ENCODE results near the gene DVL2. TPM values are rescaled to one million over a fixed set of nuclear protein-coding genes. Genes with fewer than 3 reads are reported as not detected.

The DVL2 gene
- total RNA-seq, 1 experiment from 2014 or later = 67.3 TPM

- peaks cover 43% of the 10 kb centered on the region for H3K36me3 Mint-ChIP-seq
- peak; percentile 3 for ATAC-seq
- TF ChIP-seq E2F4 (CRISPR knock-in tag; IDR thresholded peaks at IDR 0.05; ENCODE audit: borderline replicate concordance, low read depth) = no peak
- no peak for TF ChIP-seq NR1H2 (CRISPR knock-in tag; IDR thresholded peaks at IDR 0.05)
- no peak for TF ChIP-seq ATF6 (CRISPR knock-in tag; IDR thresholded peaks at IDR 0.05)
- TF ChIP-seq GRHL2 (CRISPR knock-in tag; IDR thresholded peaks at IDR 0.05; ENCODE audit: insufficient replicate concordance, severe bottlenecking) = no peak
- no peak for TF ChIP-seq JAZF1 (CRISPR knock-in tag; IDR thresholded peaks at IDR 0.05)
- no peak for TF ChIP-seq CREM (CRISPR knock-in tag; IDR thresholded peaks at IDR 0.05)
- no peak for TF ChIP-seq MYBL2 (CRISPR knock-in tag; IDR thresholded peaks at IDR 0.05)
- H3K4me1 Mint-ChIP-seq = peaks cover 29% of the 10 kb centered on the region
- peak overlapping the region; percentile 96 for H3K27ac Mint-ChIP-seq
- POLR2A ChIA-PET = interaction anchor here (0.6 to 1.2 kb wide), 3 partner anchors 9 to 14 kb away, joined by 4 to 5 read pairs (median 5); partner anchors contain the start of genes ACADVL and DLG4
- no peaks in the 10 kb centered on the region for H3K27me3 Mint-ChIP-seq (ENCODE audit: low read depth)
- CTCF ChIA-PET = interaction anchor here (1.0 to 6.0 kb wide), 6 partner anchors 13 to 63 kb away, joined by 5 to 36 read pairs (median 6); partner anchors contain the start of genes ACADVL and DLG4
- no peak for DNase-seq (ENCODE audit: low spot score)
- H3K4me3 Mint-ChIP-seq = peak overlapping the region; percentile 99
- H3K9me3 Mint-ChIP-seq = no peaks in the 10 kb centered on the region
Observed at GRCh38 chr17:7233701-7234082, 625 bp downstream of the DVL2 start.

DNA sequence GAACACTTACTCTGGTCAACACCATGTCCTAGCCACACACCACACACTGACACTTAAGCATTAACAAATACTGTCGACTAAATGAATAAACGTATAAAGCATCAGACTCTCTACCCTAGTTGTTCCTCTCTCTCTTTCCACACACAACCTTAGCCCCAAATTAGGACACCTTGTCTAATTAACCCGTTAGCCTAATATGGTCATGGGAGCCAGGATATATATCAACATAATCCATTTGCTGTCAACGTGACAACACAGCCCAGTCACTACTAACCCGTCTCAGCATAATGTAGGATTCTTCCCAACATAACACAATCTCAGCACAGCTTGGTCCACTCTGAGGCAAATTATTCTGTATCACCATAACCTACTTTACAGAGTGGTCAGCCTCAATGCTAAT lies 2.2 kb downstream of the DVL2 start:
- DNase-seq (ENCODE audit: low spot score) (no peak), ATAC-seq (no peak)
- H3K27me3 Mint-ChIP-seq (ENCODE audit: low read depth) = no peaks in the 10 kb centered on the region
- H3K9me3 Mint-ChIP-seq = no peaks in the 10 kb centered on the region
- H3K4me3 Mint-ChIP-seq = peak overlapping the region; percentile 20
- H3K4me1 Mint-ChIP-seq = peaks cover 25% of the 10 kb centered on the region
- CTCF ChIA-PET = interaction anchor here (0.7 kb wide), 1 partner anchor 18 kb away, joined by 11 read pairs; no protein-coding TSS in a partner anchor
- POLR2A ChIA-PET = no interaction called here
- no peak for TF ChIP-seq ZNF423 (CRISPR knock-in tag; IDR thresholded peaks at IDR 0.05)
- no peak for TF ChIP-seq ZNF263 (CRISPR knock-in tag; IDR thresholded peaks at IDR 0.05; ENCODE audit: low read depth)
- no peak for TF ChIP-seq IRF2 (CRISPR knock-in tag; IDR thresholded peaks at IDR 0.05; ENCODE audit: borderline replicate concordance, low read depth)
- TF ChIP-seq, protein P1, sequence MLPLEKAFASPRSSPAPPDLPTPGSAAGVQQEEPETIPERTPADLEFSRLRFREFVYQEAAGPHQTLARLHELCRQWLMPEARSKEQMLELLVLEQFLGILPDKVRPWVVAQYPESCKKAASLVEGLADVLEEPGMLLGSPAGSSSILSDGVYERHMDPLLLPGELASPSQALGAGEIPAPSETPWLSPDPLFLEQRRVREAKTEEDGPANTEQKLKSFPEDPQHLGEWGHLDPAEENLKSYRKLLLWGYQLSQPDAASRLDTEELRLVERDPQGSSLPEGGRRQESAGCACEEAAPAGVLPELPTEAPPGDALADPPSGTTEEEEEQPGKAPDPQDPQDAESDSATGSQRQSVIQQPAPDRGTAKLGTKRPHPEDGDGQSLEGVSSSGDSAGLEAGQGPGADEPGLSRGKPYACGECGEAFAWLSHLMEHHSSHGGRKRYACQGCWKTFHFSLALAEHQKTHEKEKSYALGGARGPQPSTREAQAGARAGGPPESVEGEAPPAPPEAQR (CRISPR knock-in tag; IDR thresholded peaks at IDR 0.05) = no peak
- no peak for TF ChIP-seq ZMAT4 (CRISPR knock-in tag; IDR thresholded peaks at IDR 0.05)
- TF ChIP-seq STAT6 (CRISPR knock-in tag; conservative IDR thresholded peaks at IDR 0.05; ENCODE audit: low read depth) = no peak
- no peak overlapping the region for H3K27ac Mint-ChIP-seq
- H3K36me3 Mint-ChIP-seq = peaks cover 49% of the 10 kb centered on the region

GRCh38 chr17:7229504-7229903 lies 4.8 kb downstream of the DVL2 start:
- ChIA-PET POLR2A (interaction anchor here (0.9 kb wide), 1 partner anchor 10 kb away, joined by 3 read pairs; the partner anchor contains the start of genes ACADVL and DLG4), CTCF (interaction anchor here (1.1 kb wide), 1 partner anchor 10 kb away, joined by 3 read pairs; the partner anchor contains the start of genes ACADVL and DLG4)
- ATAC-seq (no peak), DNase-seq (ENCODE audit: low spot score) (no peak)
- no peaks in the 10 kb centered on the region for H3K27me3 Mint-ChIP-seq (ENCODE audit: low read depth)
- no peak overlapping the region for H3K4me3 Mint-ChIP-seq
- H3K36me3 Mint-ChIP-seq = peaks cover 35% of the 10 kb centered on the region
- H3K27ac Mint-ChIP-seq = no peak overlapping the region
- H3K9me3 Mint-ChIP-seq = no peaks in the 10 kb centered on the region
- peaks cover 14% of the 10 kb centered on the region for H3K4me1 Mint-ChIP-seq
- TF ChIP-seq FOXK1 (CRISPR knock-in tag; IDR thresholded peaks at IDR 0.05) = no peak
- TF ChIP-seq ZNF281 (CRISPR knock-in tag; IDR thresholded peaks at IDR 0.05) = no peak
- no peak for TF ChIP-seq NFYB (CRISPR knock-in tag; conservative IDR thresholded peaks at IDR 0.05; ENCODE audit: low read depth)
- TF ChIP-seq ZMAT4 (CRISPR knock-in tag; IDR thresholded peaks at IDR 0.05) = no peak
- no peak for TF ChIP-seq SOX15 (CRISPR knock-in tag; IDR thresholded peaks at IDR 0.05)
